Kasumi-1 (cell line): ENCODE measurements around the gene KRT72.

Experiments
- DNase-seq, 2 experiments: peaks; one replicate each; lab custom pipeline; 2025; lab: John Stamatoyannopoulos, UW

KRT72 gene

GRCh38 chr12:52578469-52578868, 22.8 kb downstream of the KRT72 start:
- DNase-seq, result no peak

- DNase-seq, result no peak
These were observed 23.9 kb downstream of the KRT72 start for GRCh38 chr12:52577316-52577715.

- no peak for DNase-seq
These were observed 25.3 kb downstream of the KRT72 start for GRCh38 chr12:52575948-52576347.

GRCh38 chr12:52575256-52575655, 26.0 kb downstream of the KRT72 start:
- DNase-seq, result no peak

GRCh38 chr12:52573743-52574142, 27.5 kb downstream of the KRT72 start, which contains the start of gene KRT74:
TSS of gene KRT74 (minus strand) at chr12:52573843. CDS start at chr12:52573777, 66 bp downstream.
- DNase-seq, result no peak

GRCh38 chr12:52573306-52573705, 28.0 kb downstream of the KRT72 start:
- DNase-seq, result no peak

GRCh38 chr12:52570511-52570910, 30.8 kb downstream of the KRT72 start:
- no peak for DNase-seq

GRCh38 chr12:52568111-52568510, 33.2 kb downstream of the KRT72 start:
- no peak for DNase-seq

DNA sequence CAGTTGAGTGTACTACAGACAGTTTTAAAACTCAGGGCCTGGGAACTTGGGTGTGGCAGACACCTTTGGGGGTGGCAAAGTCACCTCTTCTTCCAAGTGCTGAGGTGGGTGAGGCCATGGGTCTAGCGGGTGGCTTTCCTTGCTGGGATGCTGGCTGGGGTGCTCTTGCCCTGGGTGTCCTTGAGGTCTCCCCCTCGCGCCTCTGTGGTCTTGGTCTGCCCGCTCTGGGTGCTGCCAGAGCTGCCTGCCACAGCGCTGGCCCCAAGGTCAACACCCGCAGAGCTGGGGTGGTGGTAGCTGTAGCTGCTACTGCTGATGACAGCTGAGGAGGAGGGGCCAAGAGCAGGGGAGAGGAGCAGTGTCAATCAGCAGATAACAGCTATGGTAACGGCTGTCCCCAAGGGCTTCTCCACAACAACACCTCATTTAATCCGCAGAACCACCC, 34.4 kb downstream of the KRT72 start:
- DNase-seq, result no peak

- DNase-seq, result no peak
These were observed 36.7 kb downstream of the KRT72 start for GRCh38 chr12:52564582-52564981.

- no peak for DNase-seq
These were observed 39.3 kb downstream of the KRT72 start for GRCh38 chr12:52561880-52562449.

DNA sequence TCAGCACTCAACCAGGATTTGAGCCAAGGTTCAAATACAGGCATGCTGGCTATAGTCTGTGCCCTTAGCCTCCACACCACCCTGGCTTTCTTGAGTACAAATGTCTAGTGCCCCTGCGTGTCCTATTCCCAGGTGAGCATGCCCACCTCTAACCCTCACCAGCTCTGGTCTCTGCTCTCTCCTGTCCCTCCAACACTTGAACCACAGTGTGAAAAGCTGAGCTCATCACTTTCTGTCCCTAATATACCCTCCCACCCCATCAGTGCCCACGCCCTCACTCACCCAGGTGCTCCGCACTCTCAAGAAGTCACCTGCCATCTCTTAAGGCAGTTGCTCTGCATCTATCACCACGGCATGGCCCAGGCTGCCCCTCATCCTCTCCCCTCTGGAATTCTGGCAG, 41.3 kb downstream of the KRT72 start:
- no peak for DNase-seq

DNA sequence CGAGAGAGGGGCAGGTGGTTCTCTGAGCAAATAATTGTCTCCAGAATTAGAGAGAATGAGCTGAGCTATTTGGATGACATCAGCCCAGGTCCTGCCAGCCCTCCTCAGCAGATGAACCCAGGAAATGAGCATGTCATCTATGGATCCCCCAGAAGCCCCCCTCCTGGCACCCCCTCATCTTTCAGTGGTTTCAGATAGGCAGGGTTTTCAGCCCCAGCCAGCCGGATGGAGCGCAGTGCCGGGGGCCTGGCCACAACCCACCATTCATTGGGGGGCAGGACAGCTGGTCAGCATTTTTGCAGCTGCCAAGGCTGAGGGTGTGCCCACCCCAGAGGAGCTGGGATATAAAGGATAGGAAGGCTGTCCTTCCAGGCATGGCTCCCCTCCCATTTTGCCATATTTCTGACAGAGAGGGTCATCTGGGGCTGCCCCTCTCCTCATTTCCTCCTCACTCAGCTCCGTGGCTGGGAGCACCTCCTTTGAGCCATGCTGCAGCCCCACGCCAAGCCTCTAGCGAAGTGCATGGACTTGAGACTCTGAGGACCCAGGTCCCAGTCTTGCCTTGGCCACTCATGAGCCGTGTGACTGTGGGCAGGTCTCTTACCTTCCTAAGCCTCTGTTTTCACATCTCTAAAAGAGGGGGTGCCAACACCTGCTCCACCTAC, 42.4 kb downstream of the KRT72 start:
- no peak for DNase-seq

GRCh38 chr12:52557476-52557875, 43.8 kb downstream of the KRT72 start:
- DNase-seq, result no peak

GRCh38 chr12:52555577-52555976, 45.7 kb downstream of the KRT72 start:
- DNase-seq, result no peak

GRCh38 chr12:52552681-52553195, 48.5 kb downstream of the KRT72 start, which contains the start of gene KRT71:
TSS of gene KRT71 (minus strand) at chr12:52553145. CDS start at chr12:52553077, 68 bp downstream.
- DNase-seq, result no peak

- DNase-seq, result no peak
These were observed 49.2 kb downstream of the KRT72 start for GRCh38 chr12:52552055-52552454.

DNA sequence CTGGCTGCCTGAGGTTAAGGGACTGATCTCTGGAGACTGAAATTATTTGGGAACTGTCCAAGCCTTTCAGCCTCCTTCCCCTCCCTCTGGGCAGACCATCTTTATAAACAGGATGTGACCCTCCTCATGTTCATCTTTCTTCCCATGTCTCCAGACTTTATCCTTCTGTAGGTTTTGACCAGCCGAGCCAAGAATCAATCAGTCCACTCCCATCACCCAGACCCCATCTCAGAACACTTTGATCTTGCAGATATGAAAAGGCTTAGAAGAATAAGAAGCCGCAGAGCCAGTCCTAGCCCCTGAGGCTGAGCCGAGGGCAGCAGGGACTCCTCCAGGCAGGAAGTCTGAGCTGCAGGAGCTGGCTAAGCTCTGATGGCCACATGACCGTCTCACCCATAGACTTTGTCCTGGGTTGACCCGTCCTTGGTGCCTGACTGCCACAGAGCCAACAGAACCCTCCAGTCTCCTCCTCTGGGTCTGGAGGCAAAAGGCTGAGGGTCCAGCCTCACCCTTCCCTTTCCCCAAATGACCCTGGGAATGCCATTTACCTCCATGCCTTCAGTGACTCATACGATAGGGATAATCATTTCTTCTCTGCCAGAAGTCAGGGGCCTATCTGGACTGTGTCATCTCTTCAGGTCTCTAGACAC, 49.9 kb downstream of the KRT72 start:
- DNase-seq, result no peak

- DNase-seq, result no peak
These were observed 55.1 kb downstream of the KRT72 start for GRCh38 chr12:52546126-52546525.

- DNase-seq, result no peak
These were observed 57.0 kb downstream of the KRT72 start for GRCh38 chr12:52543985-52544883.

DNA sequence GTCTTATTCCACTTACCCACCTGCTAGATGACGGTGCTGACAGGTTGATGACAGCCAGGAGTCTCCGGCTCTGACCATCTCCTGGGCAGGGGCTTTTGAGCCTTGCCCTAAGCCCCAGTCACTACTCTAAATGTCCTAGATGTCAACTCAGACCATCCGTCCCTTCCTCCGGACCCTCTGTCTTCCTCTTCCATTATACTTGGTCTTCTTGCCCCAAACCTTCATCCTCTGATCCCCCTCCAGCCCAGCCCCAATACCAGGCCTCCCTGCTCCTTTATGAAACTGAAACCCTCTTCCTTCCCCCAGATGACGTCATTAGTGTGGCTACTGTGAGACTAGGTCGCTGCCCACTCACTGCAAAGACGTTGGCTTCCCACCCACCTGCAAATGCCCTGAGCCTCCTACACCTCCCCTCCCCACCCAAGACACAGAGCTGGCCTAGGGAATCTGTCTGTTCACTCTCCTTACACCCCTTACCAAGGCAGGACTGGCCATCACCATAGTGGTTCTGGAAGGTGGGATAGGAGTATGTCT, 58.4 kb downstream of the KRT72 start:
- DNase-seq, result no peak

- no peak for DNase-seq
These were observed 59.1 kb downstream of the KRT72 start for GRCh38 chr12:52542157-52542556.
